ENCODE results near the gene MAP3K19. TPM values are rescaled to one million over a fixed set of nuclear protein-coding genes. Genes with fewer than 3 reads are reported as not detected.

The MAP3K19 gene
- total and polyA plus RNA-seq, 2 of the 8 experiments (the other 6 are each of a cell fraction or from before 2014, with no cell fraction given) = not detected

DNA sequence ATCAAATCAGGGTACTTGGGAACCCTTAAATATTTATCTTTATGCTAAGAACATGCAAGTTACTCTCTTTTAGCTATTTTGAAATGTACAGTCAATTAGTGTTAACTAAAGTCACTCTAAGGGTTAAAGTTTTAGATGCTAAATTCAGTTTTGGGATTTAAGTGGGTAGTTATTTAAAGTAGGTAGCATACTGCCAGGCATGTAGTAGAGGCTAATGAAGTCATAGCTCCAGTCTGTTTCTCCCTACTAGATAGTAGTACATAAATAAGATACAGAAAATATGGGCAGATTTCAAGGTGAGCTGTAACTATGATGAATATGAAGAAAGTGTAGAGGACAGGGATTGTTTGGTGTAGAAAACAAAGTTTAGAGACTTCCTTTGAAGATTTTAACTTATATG, 12.3 kb upstream of the MAP3K19 start:
- no peak for TF ChIP-seq MAX (IDR thresholded peaks at IDR 0.05)
- TF ChIP-seq EZH2 (IDR thresholded peaks at IDR 0.05; ENCODE audit: low read depth, low read length, severe bottlenecking) = no peak
- TF ChIP-seq TCF12 (IDR thresholded peaks at IDR 0.05; ENCODE audit: low read depth, low read length) = no peak
- no peak for TF ChIP-seq GTF2F1 (IDR thresholded peaks at IDR 0.05; ENCODE audit: borderline replicate concordance, low read depth, low read length)
- TF ChIP-seq, protein P1, sequence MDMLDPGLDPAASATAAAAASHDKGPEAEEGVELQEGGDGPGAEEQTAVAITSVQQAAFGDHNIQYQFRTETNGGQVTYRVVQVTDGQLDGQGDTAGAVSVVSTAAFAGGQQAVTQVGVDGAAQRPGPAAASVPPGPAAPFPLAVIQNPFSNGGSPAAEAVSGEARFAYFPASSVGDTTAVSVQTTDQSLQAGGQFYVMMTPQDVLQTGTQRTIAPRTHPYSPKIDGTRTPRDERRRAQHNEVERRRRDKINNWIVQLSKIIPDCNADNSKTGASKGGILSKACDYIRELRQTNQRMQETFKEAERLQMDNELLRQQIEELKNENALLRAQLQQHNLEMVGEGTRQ (IDR thresholded peaks at IDR 0.05; ENCODE audit: low read length) = no peak
- no peak for TF ChIP-seq KDM1A (IDR thresholded peaks at IDR 0.05; ENCODE audit: borderline replicate concordance, low read length)
- TF ChIP-seq RFX5 (IDR thresholded peaks at IDR 0.05; ENCODE audit: borderline replicate concordance, low read depth, low read length) = no peak
- TF ChIP-seq RNF2 (IDR thresholded peaks at IDR 0.05; ENCODE audit: borderline replicate concordance, low read depth, low read length, missing control alignments, poor library complexity, severe bottlenecking) = no peak
- Histone ChIP-seq H3K9ac (replicated peaks in 1 of 4; ENCODE audit: extremely low read depth in 1 of 4, low read depth in 3 of 4, low read length in 3 of 4) (no peak overlapping the region), H3K56ac (replicated peaks; ENCODE audit: insufficient read length, low read depth, low read length) (no peak overlapping the region), H3K14ac (ENCODE audit: insufficient read length) (no peak overlapping the region), H2BK120ac (replicated peaks; ENCODE audit: low read depth, low read length) (no peak overlapping the region), H3K27ac (ENCODE audit: low read depth, low read length) (no peak overlapping the region), H3K36me3 (ENCODE audit: control insufficient read depth in 2 of 4, insufficient read depth in 4 of 4, low read length in 3 of 4) (peaks cover 0 to 23% (median 3%) of the 10 kb centered on the region in 4 experiments; a peak in 4 of 8 replicates), H2BK20ac (ENCODE audit: low read length) (no peak overlapping the region), H3K27me3 (replicated peaks in 1 of 4; ENCODE audit: control insufficient read depth in 3 of 4, extremely low read depth in 1 of 4, insufficient read depth in 3 of 4, low read length in 3 of 4) (no peaks in the 10 kb centered on the region), H2BK12ac (ENCODE audit: low read depth, low read length) (no peak overlapping the region), H3K4me1 (replicated peaks in 1 of 4; ENCODE audit: control insufficient read depth in 3 of 4, insufficient read depth in 4 of 4, low read length in 3 of 4) (0 out of 7 replicates have a peak, but pooled peaks cover 0 to 2% (median 0%) of the 10 kb centered on the region in 4 experiments), H2AK5ac (ENCODE audit: low read depth, low read length) (no peak overlapping the region), H3K4me2 (ENCODE audit: insufficient read depth in 1 of 2, low read depth in 2 of 2, low read length in 2 of 2) (no peak overlapping the region), H3K23me2 (ENCODE audit: low read depth, low read length) (peaks cover 2% of the 10 kb centered on the region; the same call in 1 of the 2 replicates), H3K23ac (ENCODE audit: insufficient read length) (no peak overlapping the region), H3K9me3 (ENCODE audit: insufficient read depth in 2 of 2, low read depth in 1 of 2, low read length in 1 of 2) (no peaks in the 10 kb centered on the region), H4K91ac (replicated peaks; ENCODE audit: insufficient read length, low read length) (no peak overlapping the region), H2AFZ (ENCODE audit: low read length) (no peak overlapping the region), H2BK5ac (ENCODE audit: low read depth, low read length) (no peak overlapping the region), H3K18ac (ENCODE audit: extremely low read depth, low read length) (no peak overlapping the region), H2BK15ac (ENCODE audit: low read length) (no peak overlapping the region), H3K79me1 (ENCODE audit: low read depth, low read length) (no peaks in the 10 kb centered on the region), H3K4me3 (ENCODE audit: extremely low read depth in 1 of 4, insufficient read depth in 2 of 4, low read depth in 3 of 4, low read length in 4 of 4) (no peak overlapping the region), H4K8ac (ENCODE audit: extremely low read depth, insufficient read depth, low read length) (no peak overlapping the region), H4K5ac (ENCODE audit: insufficient read length, low read depth, low read length) (no peak overlapping the region), H4K20me1 (replicated peaks in 1 of 2; ENCODE audit: control insufficient read depth in 1 of 2, insufficient read depth in 2 of 2, low read length in 2 of 2) (no peaks in the 10 kb centered on the region), H3K79me2 (ENCODE audit: control insufficient read depth in 1 of 2, insufficient read depth in 2 of 2, low read length in 2 of 2) (peaks cover 0 to 72% of the 10 kb centered on the region in 2 experiments; a peak in 2 of 4 replicates), H3K4ac (replicated peaks; ENCODE audit: insufficient read length, low read depth, low read length) (no peak overlapping the region)
- no peak for DNase-seq (ENCODE audit: low read depth in 1 of 2, low spot score in 2 of 2)
- ChIA-PET CTCF (ENCODE audit: partially characterized antibody) (no interaction called here), POLR2A (ENCODE audit: partially characterized antibody) (interaction anchor here (2.2 kb wide), 1 partner anchor 10 kb away, joined by 11 read pairs; no protein-coding TSS in a partner anchor)
- FAIRE-seq = no peak

Data from H1 (cell line).